Measurements from ENCODE around the gene LGR5. TPM values are rescaled to one million over a fixed set of nuclear protein-coding genes. Genes with fewer than 3 reads are reported as not detected.

Gene LGR5
- total RNA-seq, 1 experiment from 2014 or later = not detected

- Histone ChIP-seq H3K9me2 (replicated peaks; ENCODE audit: insufficient read depth, low read length) (no peaks in the 10 kb centered on the region), H4K20me1 (ENCODE audit: insufficient read depth, low read depth, low read length) (no peaks in the 10 kb centered on the region)
- DNase-seq = no peak
These were observed 16.7 kb downstream of the LGR5 start for GRCh38 chr12:71456316-71456715.

GRCh38 chr12:71456990-71457389 is 17.4 kb downstream of the LGR5 start:
- DNase-seq = no peak
- Histone ChIP-seq H3K9ac (ENCODE audit: low read length) (no peak overlapping the region), H3K79me2 (ENCODE audit: low read length) (no peaks in the 10 kb centered on the region), H3K4me1 (ENCODE audit: low read length) (no peaks in the 10 kb centered on the region), H3K4me3 (ENCODE audit: low read length) (no peak overlapping the region), H3K27me3 (ENCODE audit: low read length) (no peaks in the 10 kb centered on the region), H2AFZ (ENCODE audit: low read length) (no peak overlapping the region), H3K9me3 (ENCODE audit: low read length) (no peaks in the 10 kb centered on the region), H3K36me3 (ENCODE audit: insufficient read depth, low read length) (no peaks in the 10 kb centered on the region), H3K9me2 (replicated peaks; ENCODE audit: insufficient read depth, low read length) (no peaks in the 10 kb centered on the region), H4K20me1 (ENCODE audit: insufficient read depth, low read depth, low read length) (no peaks in the 10 kb centered on the region), H3K27ac (ENCODE audit: low read length) (no peak overlapping the region), H3K4me2 (ENCODE audit: low read depth, low read length, poor library complexity, severe bottlenecking) (no peak overlapping the region)

More at GRCh38 chr12:71456316-71456715, 16.7 kb downstream of the LGR5 start:
- no peaks in the 10 kb centered on the region for H3K9me3 ChIP-seq (ENCODE audit: low read length)
- no peaks in the 10 kb centered on the region for H3K27me3 ChIP-seq (ENCODE audit: low read length)
- no peaks in the 10 kb centered on the region for H3K79me2 ChIP-seq (ENCODE audit: low read length)
- H3K9ac ChIP-seq (ENCODE audit: low read length) = no peak overlapping the region
- no peaks in the 10 kb centered on the region for H3K36me3 ChIP-seq (ENCODE audit: insufficient read depth, low read length)
- no peak overlapping the region for H3K27ac ChIP-seq (ENCODE audit: low read length)
- H2AFZ ChIP-seq (ENCODE audit: low read length) = no peak overlapping the region
- H3K4me3 ChIP-seq (ENCODE audit: low read length) = no peak overlapping the region
- H3K4me1 ChIP-seq (ENCODE audit: low read length) = no peaks in the 10 kb centered on the region
- no peak overlapping the region for H3K4me2 ChIP-seq (ENCODE audit: low read depth, low read length, poor library complexity, severe bottlenecking)

GRCh38 chr12:71460318-71460717 is 20.7 kb downstream of the LGR5 start:
- H3K4me2 ChIP-seq (ENCODE audit: low read depth, low read length, poor library complexity, severe bottlenecking) = no peak overlapping the region
- no peak overlapping the region for H3K9ac ChIP-seq (ENCODE audit: low read length)
- no peaks in the 10 kb centered on the region for H3K9me3 ChIP-seq (ENCODE audit: low read length)
- no peaks in the 10 kb centered on the region for H3K79me2 ChIP-seq (ENCODE audit: low read length)
- no peaks in the 10 kb centered on the region for H3K27me3 ChIP-seq (ENCODE audit: low read length)
- H3K4me3 ChIP-seq (ENCODE audit: low read length) = no peak overlapping the region
- H2AFZ ChIP-seq (ENCODE audit: low read length) = no peak overlapping the region
- DNase-seq = no peak
- no peaks in the 10 kb centered on the region for H3K4me1 ChIP-seq (ENCODE audit: low read length)
- no peaks in the 10 kb centered on the region for H3K9me2 ChIP-seq (replicated peaks; ENCODE audit: insufficient read depth, low read length)
- no peak overlapping the region for H3K27ac ChIP-seq (ENCODE audit: low read length)
- no peaks in the 10 kb centered on the region for H3K36me3 ChIP-seq (ENCODE audit: insufficient read depth, low read length)
- H4K20me1 ChIP-seq (ENCODE audit: insufficient read depth, low read depth, low read length) = no peaks in the 10 kb centered on the region

GRCh38 chr12:71460850-71461609 is 21.4 kb downstream of the LGR5 start:
- H3K4me1 ChIP-seq (ENCODE audit: low read length) = no peaks in the 10 kb centered on the region
- H3K9ac ChIP-seq (ENCODE audit: low read length) = no peak overlapping the region
- no peaks in the 10 kb centered on the region for H3K27me3 ChIP-seq (ENCODE audit: low read length)
- H3K9me2 ChIP-seq (replicated peaks; ENCODE audit: insufficient read depth, low read length) = no peaks in the 10 kb centered on the region
- no peaks in the 10 kb centered on the region for H3K79me2 ChIP-seq (ENCODE audit: low read length)
- no peak for DNase-seq
- no peaks in the 10 kb centered on the region for H3K36me3 ChIP-seq (ENCODE audit: insufficient read depth, low read length)
- no peak overlapping the region for H2AFZ ChIP-seq (ENCODE audit: low read length)
- no peaks in the 10 kb centered on the region for H4K20me1 ChIP-seq (ENCODE audit: insufficient read depth, low read depth, low read length)
- no peak overlapping the region for H3K4me3 ChIP-seq (ENCODE audit: low read length)
- no peak overlapping the region for H3K27ac ChIP-seq (ENCODE audit: low read length)
- no peak overlapping the region for H3K4me2 ChIP-seq (ENCODE audit: low read depth, low read length, poor library complexity, severe bottlenecking)
- no peaks in the 10 kb centered on the region for H3K9me3 ChIP-seq (ENCODE audit: low read length)

- H3K9ac ChIP-seq (ENCODE audit: low read length) = no peak overlapping the region
- no peak overlapping the region for H3K4me2 ChIP-seq (ENCODE audit: low read depth, low read length, poor library complexity, severe bottlenecking)
- H3K79me2 ChIP-seq (ENCODE audit: low read length) = no peaks in the 10 kb centered on the region
- H3K9me3 ChIP-seq (ENCODE audit: low read length) = no peaks in the 10 kb centered on the region
- H3K9me2 ChIP-seq (replicated peaks; ENCODE audit: insufficient read depth, low read length) = no peaks in the 10 kb centered on the region
- no peak overlapping the region for H3K4me3 ChIP-seq (ENCODE audit: low read length)
- no peaks in the 10 kb centered on the region for H3K27me3 ChIP-seq (ENCODE audit: low read length)
- H4K20me1 ChIP-seq (ENCODE audit: insufficient read depth, low read depth, low read length) = no peaks in the 10 kb centered on the region
- H3K27ac ChIP-seq (ENCODE audit: low read length) = no peak overlapping the region
- no peak for DNase-seq
- no peaks in the 10 kb centered on the region for H3K4me1 ChIP-seq (ENCODE audit: low read length)
- H3K36me3 ChIP-seq (ENCODE audit: insufficient read depth, low read length) = no peaks in the 10 kb centered on the region
- no peak overlapping the region for H2AFZ ChIP-seq (ENCODE audit: low read length)
These were observed 22.3 kb downstream of the LGR5 start for GRCh38 chr12:71461787-71462328.

- no peaks in the 10 kb centered on the region for H4K20me1 ChIP-seq (ENCODE audit: insufficient read depth, low read depth, low read length)
- H3K9ac ChIP-seq (ENCODE audit: low read length) = no peak overlapping the region
- no peaks in the 10 kb centered on the region for H3K9me2 ChIP-seq (replicated peaks; ENCODE audit: insufficient read depth, low read length)
- H2AFZ ChIP-seq (ENCODE audit: low read length) = no peak overlapping the region
- H3K4me1 ChIP-seq (ENCODE audit: low read length) = no peaks in the 10 kb centered on the region
- H3K27ac ChIP-seq (ENCODE audit: low read length) = no peak overlapping the region
- no peaks in the 10 kb centered on the region for H3K27me3 ChIP-seq (ENCODE audit: low read length)
- no peak overlapping the region for H3K4me2 ChIP-seq (ENCODE audit: low read depth, low read length, poor library complexity, severe bottlenecking)
- no peak for DNase-seq
- no peaks in the 10 kb centered on the region for H3K9me3 ChIP-seq (ENCODE audit: low read length)
- H3K36me3 ChIP-seq (ENCODE audit: insufficient read depth, low read length) = no peaks in the 10 kb centered on the region
- H3K79me2 ChIP-seq (ENCODE audit: low read length) = no peaks in the 10 kb centered on the region
- H3K4me3 ChIP-seq (ENCODE audit: low read length) = no peak overlapping the region
These were observed 26.2 kb downstream of the LGR5 start for GRCh38 chr12:71465796-71466195.

- H3K9me3 ChIP-seq (ENCODE audit: low read length) = no peaks in the 10 kb centered on the region
- no peak for DNase-seq
- H3K4me1 ChIP-seq (ENCODE audit: low read length) = no peaks in the 10 kb centered on the region
- H3K9me2 ChIP-seq (replicated peaks; ENCODE audit: insufficient read depth, low read length) = no peaks in the 10 kb centered on the region
- H3K4me3 ChIP-seq (ENCODE audit: low read length) = no peak overlapping the region
- no peaks in the 10 kb centered on the region for H3K27me3 ChIP-seq (ENCODE audit: low read length)
- H3K9ac ChIP-seq (ENCODE audit: low read length) = no peak overlapping the region
- no peak overlapping the region for H2AFZ ChIP-seq (ENCODE audit: low read length)
- H3K4me2 ChIP-seq (ENCODE audit: low read depth, low read length, poor library complexity, severe bottlenecking) = no peak overlapping the region
- no peaks in the 10 kb centered on the region for H3K36me3 ChIP-seq (ENCODE audit: insufficient read depth, low read length)
- no peaks in the 10 kb centered on the region for H4K20me1 ChIP-seq (ENCODE audit: insufficient read depth, low read depth, low read length)
- no peaks in the 10 kb centered on the region for H3K79me2 ChIP-seq (ENCODE audit: low read length)
- no peak overlapping the region for H3K27ac ChIP-seq (ENCODE audit: low read length)
These were observed 29.7 kb downstream of the LGR5 start for GRCh38 chr12:71469258-71469750.

- Histone ChIP-seq H3K27me3 (ENCODE audit: low read length) (no peaks in the 10 kb centered on the region), H3K4me2 (ENCODE audit: low read depth, low read length, poor library complexity, severe bottlenecking) (no peak overlapping the region), H3K4me3 (ENCODE audit: low read length) (no peak overlapping the region), H3K4me1 (ENCODE audit: low read length) (no peaks in the 10 kb centered on the region), H3K9me2 (replicated peaks; ENCODE audit: insufficient read depth, low read length) (no peaks in the 10 kb centered on the region), H3K27ac (ENCODE audit: low read length) (no peak overlapping the region), H3K9me3 (ENCODE audit: low read length) (no peaks in the 10 kb centered on the region), H3K79me2 (ENCODE audit: low read length) (no peaks in the 10 kb centered on the region), H3K9ac (ENCODE audit: low read length) (no peak overlapping the region), H3K36me3 (ENCODE audit: insufficient read depth, low read length) (no peaks in the 10 kb centered on the region), H2AFZ (ENCODE audit: low read length) (no peak overlapping the region), H4K20me1 (ENCODE audit: insufficient read depth, low read depth, low read length) (no peaks in the 10 kb centered on the region)
- DNase-seq = no peak
These were observed 32.9 kb downstream of the LGR5 start for GRCh38 chr12:71472441-71472911.
